Right kidney (tissue), 1 donor: Measurements from ENCODE around the gene MIGA2.
A peak's percentile ranks its signal among the peaks of the same experiment; 100 is the strongest.
"Not testable (repeated sequence)": the region's sequence is repeated elsewhere in the genome, so short reads cannot be mapped to it uniquely, and the experiment has no call there.

Experiments used
- DNase-seq: peaks from one replicate; pipeline ENCODE4 v3.0.0-alpha.2; 2016

Gene MIGA2

DNA sequence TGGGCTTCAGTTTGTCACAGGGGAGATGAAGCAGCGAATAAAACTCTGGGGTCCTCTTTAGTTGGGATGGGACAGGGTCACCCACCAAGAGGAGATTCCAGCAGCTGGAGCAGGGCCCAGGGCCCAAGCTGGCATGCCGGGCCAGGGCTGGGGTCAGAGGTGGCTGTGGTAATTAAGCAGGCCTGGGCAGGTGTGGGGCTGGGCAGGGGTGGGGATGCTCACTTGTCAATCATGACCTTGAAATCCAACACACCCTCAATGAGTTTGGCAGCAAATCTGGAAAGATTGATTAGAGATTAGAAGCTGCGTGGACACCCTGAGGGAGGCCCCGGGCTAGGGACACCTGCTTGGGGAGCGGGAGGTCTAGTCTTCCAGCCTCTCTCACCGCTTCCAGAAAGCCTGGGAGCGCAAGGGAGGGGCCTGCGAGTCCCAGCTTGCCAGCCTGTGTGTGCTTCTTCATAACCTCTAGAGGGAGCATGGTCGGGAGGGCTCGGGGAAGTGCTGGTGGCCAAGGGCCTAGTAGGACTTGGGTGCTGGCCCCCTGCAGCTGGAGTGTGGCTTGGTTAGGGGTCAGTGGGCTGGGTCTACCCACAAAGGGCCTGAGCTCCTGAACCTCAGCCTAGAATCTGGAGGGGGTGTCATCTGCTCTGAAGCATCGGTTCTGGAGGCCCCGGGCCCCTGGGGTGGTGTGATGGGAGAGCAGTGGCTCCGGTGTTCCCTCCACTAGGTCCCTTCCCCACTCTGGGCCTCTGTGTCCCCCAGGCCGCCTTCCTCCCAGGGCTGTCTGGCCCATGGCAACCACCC is 66.6 kb downstream of the MIGA2 start:
- DNase-seq = peak; percentile 34

DNA sequence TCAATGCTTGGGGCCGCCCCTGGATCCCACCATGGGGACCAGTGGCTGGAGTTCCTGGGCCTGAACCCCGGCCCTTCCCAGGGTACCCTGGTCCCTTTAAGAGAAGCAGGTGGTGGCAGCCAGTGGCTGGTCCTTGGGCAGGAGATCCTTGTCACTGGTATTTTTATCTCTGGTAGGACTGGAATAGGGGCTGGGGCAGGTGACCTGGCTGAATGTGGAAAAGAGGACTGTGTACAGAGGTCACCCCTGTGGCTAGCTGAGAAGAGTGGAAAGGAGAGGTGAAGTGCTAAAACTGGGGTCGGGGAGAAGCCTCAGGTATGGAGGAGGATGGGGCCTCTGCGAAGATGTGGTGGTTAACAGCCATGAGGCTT is 67.2 kb downstream of the MIGA2 start:
- DNase-seq = no peak

DNA sequence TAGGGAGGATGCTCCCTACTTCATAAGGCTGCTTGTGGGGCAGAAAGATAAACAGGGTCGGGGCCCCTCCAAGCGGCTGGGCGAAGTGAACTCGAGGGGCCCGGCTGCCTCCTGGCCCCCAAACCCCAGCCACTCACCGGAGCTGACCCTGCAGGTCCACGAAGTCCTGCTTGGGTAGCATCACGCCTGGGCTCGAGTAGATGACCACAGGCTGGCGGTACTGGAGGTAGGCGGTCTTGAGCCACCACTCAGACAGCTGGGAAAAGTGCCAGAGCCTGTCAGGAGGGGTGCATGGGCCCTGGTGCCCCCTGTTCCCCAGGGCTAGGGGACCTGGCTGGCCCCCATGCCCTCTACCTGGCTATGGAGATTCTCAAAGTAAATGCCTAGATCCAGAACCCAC is 67.6 kb downstream of the MIGA2 start:
- DNase-seq = no peak

DNA sequence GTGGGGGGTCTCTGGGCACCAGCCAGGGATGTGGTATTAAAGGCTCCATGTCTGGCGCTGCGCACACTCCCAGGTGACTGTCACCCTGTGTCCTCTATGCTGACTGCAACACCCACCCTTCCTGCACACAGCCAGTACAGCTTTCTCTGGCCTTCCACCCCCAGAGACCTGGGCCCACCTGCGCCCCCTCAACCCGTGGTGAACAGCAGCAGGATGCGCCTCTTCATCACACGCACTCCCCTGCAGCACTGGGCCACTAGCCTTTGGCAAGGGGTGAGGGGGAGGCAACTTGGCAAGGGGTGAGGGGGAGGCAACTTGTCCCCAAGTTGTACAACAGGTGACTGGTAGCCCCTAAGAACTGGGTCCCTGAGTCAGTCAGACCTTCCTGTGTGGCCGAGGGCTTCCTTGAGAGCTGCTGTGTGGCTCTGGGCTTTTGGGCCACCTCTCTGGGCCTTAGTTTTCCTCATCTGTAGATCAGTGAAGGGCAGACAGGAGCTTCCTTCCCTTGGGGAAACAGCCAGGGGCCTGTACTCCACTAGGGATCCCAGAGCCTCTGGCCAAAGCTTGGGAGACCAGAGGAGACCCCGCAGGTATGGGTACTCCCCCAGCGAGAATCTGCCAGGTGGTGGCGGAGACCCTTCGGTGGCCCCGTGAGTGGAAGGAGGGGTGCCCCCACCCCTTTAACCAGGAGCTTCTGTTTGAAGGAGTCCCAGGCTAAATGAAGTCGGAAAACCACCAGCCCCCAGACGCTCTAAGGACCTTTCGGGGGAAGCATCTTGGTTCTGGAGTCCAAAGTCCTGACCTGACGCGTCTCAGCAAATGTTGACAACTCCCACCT is 69.7 kb downstream of the MIGA2 start:
- no peak for DNase-seq

DNA sequence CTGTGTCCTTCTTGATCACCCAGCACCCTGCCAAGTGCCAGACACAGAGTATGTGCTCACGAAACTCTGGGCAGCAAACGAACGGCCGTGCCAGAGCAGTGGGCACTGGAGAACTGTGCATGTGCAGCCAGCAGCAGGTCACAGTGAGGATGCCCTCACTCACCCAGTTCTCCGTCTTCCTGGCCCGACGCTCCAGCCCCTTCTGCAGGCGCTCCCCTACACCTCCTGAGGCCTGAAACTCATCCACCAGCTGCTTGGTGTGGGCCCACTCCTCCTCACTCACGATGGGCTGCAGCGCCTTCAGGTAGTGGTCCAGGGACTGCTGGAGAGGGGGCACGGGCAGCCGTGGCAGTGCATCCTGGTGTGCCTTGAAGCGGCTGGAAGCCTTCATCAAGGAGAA is 71.2 kb downstream of the MIGA2 start:
- DNase-seq = no peak

DNA sequence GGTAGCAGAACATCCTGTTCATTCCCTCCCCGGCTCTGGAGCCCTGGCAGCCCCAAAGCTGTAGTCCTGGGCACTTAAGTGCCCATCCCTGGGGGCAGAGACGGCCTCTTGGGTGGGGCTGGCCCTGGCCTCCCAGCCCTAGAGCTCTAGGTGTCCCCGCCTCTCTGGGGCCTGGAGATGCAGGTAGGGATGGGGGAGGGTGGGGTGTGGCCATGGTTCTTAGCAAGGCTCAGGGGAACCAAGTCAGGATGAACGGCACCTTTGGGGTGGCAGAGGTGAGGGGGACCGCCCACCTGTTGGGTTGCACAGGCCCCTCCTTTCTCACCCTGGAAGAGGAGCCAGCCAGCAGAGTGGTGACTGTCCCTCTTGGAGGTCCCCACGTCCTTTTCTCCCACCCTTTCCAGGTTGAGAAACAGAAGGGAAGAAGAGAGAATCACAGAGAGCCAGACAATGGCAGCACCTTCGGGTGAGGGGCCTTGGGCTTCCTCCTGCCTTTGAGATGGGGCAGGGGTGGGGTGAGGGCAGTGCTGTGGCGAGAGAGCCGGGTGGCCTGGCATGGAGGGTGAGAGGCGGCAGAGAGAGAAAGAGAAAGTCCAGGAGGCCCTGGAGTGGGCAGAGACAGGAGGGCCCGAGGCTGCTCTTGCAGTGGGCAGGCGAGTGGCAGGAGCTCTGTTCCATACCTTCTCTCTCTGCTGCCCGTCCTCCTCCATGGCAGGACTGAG is 71.8 kb downstream of the MIGA2 start:
- no peak for DNase-seq

DNA sequence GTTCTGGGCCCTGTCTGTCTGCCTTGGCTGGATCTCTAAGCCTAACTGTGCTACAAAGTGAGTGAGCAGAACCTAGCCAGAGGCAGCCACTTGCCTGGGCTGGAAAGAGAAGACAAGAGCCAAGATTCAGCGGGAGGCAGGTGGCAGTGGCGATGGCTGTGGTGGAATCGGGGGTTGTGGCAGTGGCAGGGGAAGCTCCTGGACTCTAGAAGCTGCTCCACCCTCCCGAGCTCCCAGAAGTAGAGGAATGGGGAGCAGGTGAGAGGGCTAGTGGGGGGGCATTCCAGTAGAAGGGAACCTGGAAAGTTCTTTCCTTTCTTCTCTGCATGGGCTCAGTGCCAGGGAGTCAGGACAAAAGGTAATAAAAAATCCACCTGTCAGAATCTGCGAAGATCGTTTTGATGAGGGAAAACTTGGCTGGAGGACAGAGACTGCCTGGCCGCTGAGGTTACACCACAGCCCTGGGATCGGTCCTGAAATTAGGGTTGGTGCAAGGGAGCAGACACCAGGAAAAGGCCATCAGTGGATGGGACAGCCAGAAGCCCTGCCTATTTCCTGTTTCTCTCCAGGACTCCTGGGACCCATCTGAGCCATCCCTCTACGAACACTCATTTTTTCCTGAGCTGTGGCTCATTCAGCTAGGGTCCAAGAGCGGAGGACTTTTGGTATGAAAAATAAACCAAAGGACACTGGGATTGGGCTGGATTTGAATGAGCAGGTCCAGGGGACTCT is 72.5 kb downstream of the MIGA2 start:
- DNase-seq = no peak

DNA sequence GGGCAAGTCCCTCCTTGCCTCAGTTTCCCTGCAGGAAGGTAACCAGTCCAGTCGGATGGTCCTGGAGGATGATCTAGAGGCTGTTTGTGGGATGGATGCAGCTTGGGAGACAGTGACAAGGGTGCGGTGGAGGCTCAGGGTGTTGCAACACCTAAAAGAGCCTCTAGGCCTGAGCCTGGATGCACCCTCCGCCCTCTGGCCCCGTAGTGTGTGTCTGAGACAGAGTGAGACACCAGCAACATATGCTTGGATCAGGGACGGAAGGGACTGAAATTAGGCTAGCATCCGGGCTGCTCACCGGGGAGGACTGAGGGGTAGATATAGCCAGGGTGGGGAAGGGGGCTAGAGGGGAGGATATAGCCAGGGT is 73.1 kb downstream of the MIGA2 start:
- DNase-seq = no peak

DNA sequence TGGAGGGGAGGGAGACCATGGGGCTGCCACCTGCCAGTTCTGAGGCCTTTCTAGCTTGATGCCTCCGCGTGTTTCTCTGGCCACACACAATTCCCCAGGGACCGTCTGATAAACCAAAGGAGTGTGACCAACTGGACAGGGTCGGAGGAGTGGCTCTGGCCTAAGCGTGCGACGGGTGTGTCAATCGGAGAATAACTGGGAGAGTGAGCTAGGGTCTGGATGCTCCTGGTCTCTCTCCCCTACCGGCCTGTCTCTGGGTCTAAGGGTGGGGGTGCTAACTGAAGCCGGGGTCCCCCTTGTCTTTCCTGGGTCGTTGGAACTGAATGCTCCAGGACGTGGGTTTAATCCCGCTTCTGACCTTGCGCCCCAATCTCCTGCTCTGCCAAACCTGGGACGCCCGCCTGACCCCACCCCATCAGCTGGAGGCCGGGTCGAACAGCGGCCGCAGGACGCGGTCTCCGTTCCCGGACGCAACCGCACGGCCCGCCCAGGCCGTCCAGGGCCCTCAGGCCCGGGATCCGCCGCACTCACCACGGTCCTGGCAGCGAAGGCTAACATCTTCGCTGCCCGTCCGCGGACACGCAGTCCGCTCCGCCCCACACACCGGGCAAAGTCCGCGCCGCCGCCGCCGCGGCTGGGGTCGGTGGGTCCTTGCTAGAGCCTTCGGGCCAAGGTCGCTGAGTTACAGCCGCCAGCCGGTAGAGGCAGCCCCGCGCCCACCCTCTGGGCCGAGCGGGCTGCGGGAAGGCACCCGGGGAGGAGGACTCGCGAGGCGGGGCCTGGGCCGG is 73.7 kb downstream of the MIGA2 start:
- peak; percentile 92 for DNase-seq

DNA sequence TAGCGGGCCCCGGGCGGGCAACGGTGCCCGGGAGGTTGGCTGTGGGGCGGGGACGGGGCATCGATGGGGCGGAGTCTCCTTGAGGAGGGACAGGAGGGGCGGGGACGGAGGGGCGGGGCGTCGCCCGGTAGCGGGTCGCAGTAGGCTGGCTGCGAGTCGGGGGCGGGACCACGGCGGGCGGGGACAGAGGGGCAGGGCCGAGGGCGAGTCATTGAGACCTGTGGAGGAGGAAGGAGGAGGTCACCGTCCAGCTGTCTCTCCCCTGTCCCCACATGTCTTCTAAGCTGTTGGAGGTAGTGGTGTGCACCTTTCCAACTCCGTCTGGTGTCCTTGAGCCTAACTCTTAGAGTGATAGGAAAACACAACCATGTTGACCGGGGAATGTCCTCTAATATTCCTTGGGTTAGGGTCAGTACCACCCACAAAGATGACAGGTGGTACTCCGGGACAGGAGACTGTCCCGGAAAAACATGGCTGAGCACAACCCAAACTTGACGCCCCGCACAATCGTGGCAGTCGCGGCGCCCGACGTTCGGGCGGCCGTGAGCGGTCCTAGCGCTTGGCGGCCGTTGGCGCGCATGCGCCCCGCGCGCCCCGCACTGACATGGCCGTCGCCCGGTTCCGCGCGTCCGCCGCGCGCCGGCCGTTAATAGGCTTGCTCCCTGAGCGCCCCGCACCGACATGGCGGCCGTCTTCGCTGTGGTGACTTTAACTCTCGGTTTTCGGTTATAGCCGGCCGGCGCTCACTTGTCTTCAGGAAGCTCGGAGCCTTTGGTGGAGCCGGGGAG is 74.5 kb downstream of the MIGA2 start, which contains the start of the genes CRAT and PTPA:
CRAT (minus strand) TSS at position 54 of the 788 bp plus-strand sequence. CDS start 284 bp downstream, outside the sequence.
PTPA (plus strand) TSS at position 676 of the 788 bp plus-strand sequence. CDS start 186 bp downstream, outside the sequence.
- peak; percentile 96 for DNase-seq

DNA sequence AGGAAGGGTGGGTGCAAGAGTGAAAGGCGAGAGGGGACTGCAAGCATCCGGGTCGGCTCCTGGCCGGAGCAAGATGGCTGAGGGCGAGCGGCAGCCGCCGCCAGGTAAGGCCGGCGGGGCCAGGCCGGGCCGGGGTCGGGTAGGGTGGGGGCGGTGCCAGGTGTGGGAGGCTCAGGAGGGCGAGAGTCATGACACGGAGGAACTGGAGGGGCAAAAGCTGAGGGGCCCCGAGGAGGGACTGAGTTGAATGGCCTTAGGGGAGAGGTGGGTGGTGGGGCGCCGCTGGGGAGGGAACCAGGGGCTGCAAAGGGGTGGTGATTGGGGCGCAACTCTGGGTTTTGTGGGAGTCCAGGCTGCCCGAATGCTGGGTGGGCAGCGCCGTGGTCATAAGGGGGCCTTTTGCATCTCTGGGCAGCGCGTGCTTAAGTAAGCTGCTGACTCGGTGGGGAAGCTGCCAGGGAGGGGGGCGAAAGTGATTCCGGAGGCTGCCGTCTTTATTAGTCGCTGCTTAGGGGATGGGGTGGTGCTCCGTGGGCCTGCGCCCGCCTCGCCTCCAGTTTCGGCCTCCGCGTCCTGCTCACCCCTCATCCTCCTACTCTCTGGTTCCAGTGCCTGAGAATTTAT is 75.2 kb downstream of the MIGA2 start:
- DNase-seq = peak; percentile 69

DNA sequence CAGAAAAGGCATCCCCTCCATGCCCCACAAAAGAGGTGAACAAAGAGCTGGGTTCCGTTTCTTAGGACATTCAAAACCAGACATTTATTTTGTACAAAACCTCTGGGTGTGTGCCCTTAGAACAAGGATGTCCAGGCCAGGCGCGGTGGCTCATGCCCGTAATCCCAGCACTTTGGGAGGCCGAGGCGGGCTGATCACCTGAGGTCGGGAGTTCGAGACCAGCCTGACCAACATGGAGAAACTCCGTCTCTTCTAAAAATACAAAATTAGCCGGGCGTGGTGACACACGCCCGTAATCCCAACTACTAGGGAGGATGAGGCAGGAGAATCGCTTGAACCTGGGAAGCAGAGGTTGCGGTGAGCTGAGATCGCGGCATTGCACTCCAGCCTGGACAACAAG is 76.1 kb downstream of the MIGA2 start:
- not testable (repeated sequence) for DNase-seq

DNA sequence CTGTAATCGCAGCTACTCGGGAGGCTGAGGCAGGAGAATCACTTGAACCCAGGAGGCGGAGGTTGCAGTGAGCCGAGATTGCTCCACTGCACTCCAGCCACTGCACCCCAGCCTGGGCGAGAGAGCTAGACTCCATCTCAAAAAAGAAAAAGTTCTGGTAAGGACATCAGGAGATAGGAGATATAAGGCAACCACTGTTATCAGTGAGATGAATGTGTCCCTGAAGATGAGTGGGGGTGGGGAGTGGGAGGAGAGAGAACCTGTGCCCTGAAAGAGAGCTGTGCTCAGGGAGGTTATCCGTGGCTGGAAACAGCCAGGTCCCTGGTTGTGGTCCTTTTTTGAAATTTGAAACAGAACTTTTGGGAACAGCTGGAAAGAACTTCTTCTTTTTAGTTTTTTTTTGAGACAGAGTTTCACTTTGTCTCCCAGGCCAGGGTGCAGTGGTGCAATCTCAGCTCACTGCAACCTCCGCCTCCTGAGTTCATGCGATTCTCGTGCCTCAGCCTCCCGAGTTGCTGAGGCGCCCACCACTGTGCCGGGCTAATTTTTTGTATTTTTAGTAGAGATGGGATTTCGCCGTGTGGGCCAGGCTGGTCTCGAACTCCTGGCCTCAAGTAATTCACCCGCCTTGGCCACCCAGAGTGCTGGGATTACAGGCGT is 77.3 kb downstream of the MIGA2 start:
- DNase-seq = no peak

DNA sequence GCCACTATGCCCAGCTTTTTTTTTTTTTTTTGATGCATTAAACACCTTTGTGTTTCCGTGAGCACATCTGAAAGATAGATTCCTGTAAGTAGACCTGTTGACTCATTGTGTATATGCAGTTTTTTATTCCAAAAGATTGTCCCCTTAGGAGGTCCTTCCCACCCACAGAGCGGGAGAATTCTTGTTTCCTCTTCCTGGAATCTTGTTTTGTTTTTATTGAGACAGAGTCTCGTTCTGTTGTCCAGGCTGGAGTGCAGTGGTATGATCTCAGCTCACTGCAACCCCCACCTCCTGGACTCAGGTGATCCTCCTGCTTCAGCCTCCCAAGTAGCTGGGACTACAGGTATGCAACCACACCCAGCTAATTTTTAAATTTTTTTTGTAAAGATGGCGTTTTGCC is 82.4 kb downstream of the MIGA2 start:
- no peak for DNase-seq

DNA sequence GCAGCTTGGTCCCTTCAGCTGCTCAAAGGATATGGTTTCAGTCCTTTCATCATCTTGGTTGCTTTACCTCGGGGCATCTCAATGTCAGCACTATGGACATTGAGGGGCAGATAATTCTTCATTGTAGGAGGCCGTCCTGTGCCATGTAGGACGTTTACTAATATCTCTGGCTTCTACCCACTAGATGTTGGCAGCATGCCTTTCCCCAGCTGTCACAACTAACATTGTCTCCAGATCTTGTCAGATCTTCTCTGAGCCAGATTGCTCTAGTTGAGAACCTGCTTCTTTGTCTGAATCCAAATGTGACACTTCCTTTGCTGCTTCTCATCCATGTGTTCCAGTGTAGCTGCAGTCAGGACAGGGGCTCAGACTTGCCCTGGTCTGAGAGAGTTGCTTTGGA is 85.1 kb downstream of the MIGA2 start:
- DNase-seq = no peak
